ENCODE results near the gene CGB5. TPM values are rescaled to one million over a fixed set of nuclear protein-coding genes. Genes with fewer than 3 reads are reported as not detected.

The CGB5 gene
- 0.90 to 1.4 TPM (median 1.1 TPM) in 5 replicates for total RNA-seq (2022; extraction: Qiagen RNA extraction; ENCODE audit: low read depth)

DNA sequence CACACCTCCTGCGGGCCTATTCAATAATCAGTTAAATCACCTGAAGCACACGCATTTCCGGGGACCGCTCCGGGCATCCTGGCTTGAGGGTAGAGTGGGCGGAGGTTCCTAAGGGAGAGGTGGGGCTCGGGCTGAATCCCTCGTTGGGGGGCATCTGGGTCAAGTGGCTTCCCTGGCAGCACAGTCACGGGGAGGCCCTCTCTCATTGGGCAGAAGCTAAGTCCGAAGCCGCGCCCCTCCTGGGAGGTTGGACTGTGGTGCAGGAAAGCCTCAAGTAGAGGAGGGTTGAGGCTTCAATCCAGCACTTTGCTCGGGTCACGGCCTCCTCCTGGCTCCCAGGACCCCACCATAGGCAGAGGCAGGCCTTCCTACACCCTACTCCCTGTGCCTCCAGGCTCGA, at the start of gene CGB5:
Gene CGB5, plus strand, starts transcription at position 301 of the 400 bp plus-strand sequence. CDS start 362 bp downstream, outside the sequence.

DNA sequence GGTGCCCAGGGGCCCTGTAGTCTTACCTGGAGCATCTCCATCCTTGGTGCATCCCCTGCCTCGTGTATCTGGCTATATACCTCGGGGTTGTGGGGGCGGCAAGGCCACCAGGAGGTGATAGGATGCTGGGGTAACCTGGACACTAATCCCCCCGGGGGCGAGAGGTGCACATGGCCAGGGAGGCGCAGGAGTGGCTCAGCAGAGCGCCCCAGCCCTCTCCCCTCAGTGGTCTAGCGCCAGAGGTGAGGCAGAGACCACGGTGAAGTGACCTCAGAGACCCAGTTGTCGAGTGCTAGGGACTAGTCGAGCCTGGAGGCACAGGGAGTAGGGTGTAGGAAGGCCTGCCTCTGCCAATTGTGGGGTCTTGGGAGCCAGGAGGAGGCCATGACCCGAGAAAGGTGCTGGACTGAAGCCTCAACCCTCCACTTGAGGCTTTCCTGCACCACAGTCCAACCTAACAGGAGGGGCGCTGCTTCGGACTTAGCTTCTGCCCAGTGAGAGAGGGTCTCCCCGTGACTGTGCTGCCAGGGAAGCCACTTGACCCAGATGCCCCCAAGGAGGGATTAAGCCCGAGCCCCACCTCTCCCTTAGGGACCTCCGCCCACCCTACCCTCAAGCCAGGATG, 26.5 kb upstream of the CGB5 start, which contains the start of gene LHB:
Gene LHB, minus strand, starts transcription at position 51 of the 625 bp plus-strand sequence. Its CDS starts 10 bp downstream, at position 41.

DNA sequence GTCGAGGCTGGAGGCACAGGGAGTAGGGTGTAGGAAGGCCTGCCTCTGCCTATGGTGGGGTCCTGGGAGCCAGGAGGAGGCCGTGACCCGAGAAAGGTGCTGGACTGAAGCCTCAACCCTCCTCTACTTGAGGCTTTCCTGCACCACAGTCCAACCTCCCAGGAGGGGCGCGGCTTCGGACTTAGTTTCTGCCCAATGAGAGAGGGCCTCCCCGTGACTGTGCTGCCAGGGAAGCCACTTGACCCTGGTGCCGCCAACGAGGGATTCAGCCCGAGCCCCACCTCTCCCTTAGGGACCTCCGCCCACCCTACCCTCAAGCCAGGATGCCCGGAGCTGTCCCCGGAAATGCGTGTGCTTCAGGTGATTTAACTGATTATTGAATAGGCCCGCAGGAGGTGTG, 19.4 kb upstream of the CGB5 start, which contains the start of gene CGB3:
Gene CGB3, minus strand, starts transcription at position 101 of the 400 bp plus-strand sequence. CDS start 362 bp downstream, outside the sequence.

DNA sequence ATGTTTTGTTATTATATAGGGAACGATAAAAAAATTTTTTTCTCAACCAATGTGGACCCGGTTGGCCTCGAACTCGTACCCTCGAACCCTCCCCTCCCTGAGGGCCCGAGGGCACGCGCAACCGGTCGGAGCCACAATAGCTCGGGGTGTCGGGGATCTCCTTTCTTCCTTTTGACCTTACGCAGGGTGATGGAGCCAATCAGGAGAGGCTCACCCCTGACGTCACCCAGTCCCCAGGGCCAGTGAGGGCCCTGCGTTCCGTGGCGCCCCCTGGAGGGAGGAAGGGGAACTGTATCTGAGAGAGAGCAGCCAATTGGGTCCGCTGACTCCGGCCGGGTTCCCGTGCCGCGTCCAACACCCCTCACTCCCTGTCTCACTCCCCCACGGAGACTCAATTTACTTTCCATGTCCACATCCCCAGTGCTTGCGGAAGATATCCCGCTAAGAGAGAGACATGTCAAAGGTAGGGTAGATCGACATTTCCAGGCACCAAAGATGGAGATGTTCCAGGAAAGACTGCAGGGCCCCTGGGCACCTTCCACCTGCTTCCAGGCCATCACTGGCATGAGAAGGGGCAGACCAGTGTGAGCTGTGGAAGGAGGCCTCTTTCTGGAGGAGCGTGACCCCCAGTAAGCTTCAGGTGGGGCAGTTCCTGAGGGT, 11.9 kb upstream of the CGB5 start, which contains the start of gene CGB2:
Gene CGB2, plus strand, starts transcription at position 249 of the 660 bp plus-strand sequence. Its CDS starts 206 bp downstream, at position 455.

DNA sequence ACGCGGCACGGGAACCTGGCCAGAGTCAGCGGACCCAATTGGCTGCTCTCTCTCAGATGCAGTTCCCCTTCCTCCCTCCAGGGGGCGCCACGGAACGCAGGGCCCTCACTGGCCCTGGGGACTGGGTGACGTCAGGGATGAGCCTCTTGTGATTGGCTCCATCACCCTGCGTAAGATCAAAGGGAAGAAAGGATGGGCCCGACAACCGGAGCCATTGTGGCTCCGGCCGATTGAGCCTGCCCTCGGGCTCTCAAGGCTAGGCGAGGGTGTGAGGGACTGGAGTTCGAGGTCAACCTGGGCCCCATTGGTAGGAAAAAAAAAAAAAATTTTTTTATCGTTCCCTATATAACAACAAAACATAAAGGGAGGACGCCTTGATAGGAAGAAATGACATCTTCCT, 6.8 kb upstream of the CGB5 start, which contains the start of gene CGB1:
Gene CGB1, minus strand, starts transcription at position 81 of the 400 bp plus-strand sequence. CDS start 184 bp downstream, outside the sequence.

DNA sequence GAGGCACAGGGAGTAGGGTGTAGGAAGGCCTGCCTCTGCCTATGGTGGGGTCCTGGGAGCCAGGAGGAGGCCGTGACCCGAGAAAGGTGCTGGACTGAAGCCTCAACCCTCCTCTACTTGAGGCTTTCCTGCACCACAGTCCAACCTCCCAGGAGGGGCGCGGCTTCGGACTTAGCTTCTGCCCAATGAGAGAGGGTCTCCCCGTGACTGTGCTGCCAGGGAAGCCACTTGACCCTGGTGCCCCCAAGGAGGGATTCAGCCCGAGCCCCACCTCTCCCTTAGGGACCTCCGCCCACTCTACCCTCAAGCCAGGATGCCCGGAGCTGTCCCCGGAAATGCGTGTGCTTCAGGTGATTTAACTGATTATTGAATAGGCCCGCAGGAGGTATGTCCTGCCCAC, 5.4 kb downstream of the CGB5 start, which contains the start of gene CGB8:
Gene CGB8, minus strand, starts transcription at position 101 of the 400 bp plus-strand sequence. CDS start 372 bp downstream, outside the sequence.

DNA sequence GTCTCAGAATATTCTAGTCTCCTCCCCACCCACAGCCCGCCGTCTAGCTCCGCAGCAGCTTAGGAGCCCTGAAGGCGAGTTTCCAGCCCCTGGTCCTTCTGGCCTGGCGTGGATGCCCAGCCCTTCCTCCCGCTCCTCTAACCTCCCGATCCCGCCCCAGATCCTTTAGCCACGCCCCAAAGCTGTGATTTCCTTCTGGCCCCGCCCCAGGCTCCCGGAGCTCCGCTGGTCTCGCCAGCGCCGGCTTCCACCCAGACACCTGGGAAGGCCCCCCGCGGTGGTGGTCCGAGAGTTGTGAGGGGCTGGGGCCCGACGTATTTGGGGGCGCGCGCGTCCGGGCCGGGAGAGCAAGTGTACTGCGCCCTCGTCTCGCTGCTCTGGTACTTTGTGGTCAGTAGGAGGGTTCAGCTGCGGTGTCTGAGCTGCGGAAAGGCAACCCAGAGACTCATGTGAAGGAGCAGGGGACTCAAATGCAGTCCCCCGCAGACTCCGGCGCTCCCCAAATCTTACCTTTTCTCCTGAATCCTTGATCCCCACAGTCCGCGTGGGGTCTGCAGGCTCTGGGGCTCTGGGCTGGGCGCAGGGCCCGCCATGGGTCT, 14.1 kb downstream of the CGB5 start, which contains the start of gene CGB7:
Gene CGB7, minus strand, starts transcription at position 114 of the 599 bp plus-strand sequence. CDS start 2,374 bp downstream, outside the sequence.

DNA sequence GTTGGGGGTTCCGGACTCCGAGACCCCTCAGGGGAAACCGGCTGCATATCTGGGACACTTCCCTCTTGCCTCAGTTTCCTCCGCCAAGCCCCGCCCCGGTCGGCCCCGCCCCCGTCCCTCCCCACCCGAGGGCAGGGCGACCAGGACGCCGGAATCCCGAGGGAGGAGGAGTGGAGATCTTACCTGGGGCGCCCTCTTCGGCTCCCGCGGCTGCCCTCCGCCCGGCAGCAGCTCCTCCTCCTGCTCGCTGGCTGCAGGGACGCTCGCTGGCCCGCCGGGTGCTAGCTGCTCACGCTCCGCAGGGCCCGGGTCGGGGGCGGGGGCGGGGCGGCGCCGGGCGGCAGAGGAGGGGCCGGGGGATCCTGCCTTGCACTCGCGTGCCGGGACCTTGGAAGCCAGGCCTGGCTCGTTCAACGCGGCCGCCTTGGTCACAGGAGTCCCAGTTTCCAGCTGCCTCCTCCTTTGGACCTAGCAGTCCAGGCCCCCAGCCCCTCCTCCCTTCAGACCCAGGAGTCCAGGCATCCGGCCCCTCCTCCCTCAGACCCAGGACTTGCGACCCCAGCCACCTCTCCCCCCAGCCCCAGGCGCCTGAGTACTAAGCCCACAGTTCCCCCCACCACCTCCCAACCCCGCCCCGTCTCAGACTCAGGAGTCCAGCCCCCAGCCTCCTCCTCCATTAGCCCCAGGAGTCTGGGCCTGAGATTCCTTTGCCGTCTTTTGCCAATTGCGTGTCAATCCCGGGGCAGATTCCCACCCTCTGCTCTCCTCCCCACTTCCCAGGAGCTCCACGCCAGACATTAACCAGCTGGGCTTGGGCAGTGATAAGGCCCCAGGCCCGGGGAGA, 21.3 kb downstream of the CGB5 start, which contains the start of gene NTF4:
Gene NTF4, minus strand, starts transcription at position 51 of the 844 bp plus-strand sequence. CDS start 2,821 bp downstream, outside the sequence.

DNA sequence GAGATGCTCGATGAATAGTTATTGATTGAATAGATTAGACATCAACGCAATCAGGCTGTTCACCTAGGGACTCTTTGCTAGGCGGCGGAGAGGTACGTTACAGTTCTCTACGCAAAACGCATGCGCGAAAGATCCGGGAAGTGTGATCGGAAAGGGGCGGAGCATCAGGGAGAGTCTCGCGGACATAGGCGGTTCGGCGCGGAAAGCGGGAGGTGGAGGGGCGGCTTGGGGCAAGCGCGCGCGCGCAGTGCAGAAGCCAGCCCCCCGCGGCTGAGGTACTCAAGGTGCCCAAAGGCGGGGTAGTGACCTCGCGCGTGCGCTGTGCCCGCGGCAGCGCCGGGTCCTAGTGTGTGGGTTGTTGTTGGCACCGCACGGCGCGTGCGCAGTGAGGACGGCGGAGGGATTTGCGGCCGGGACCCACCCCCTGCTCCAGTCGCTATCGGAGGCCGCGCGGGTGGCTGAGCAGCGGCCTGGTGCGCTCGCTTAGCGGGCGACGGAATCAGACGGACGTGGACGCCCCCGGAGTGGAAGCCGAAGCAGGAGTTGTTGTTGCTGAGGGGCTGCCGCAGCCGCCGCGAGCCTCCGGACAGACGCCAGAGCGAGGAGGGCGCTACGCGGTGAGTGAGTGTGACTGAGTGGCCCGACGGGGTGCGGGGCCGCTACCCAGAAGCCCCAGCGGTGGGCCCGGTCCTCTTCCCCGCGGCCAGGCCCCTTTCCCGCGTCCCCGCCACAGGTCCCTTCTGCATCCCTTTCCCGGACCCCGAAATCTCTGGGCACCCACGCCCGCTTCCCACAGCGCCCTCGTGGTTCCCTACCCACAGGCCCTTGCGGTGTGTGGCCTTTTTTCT, 41.6 kb downstream of the CGB5 start, which contains the start of gene SNRNP70:
Gene SNRNP70, plus strand, starts transcription at position 432 of the 848 bp plus-strand sequence. CDS start 964 bp downstream, outside the sequence.

Other genes starting within 250 kb of the CGB5 start
- gene BCAT2, start 232.8 kb upstream of the CGB5 start, total RNA-seq (2022; extraction: Qiagen RNA extraction; ENCODE audit: low read depth): 47.2 to 60.5 TPM (median 56.7 TPM) in 5 replicates
- gene HSD17B14, start 207.4 kb upstream of the CGB5 start, total RNA-seq (2022; extraction: Qiagen RNA extraction; ENCODE audit: low read depth): 13.4 to 17.0 TPM (median 14.8 TPM) in 5 replicates
- 1.5 to 3.0 TPM (median 2.4 TPM) in 5 replicates for gene PLEKHA4, start 175.2 kb upstream of the CGB5 start, total RNA-seq (2022; extraction: Qiagen RNA extraction; ENCODE audit: low read depth)
- gene PPP1R15A, start 171.4 kb upstream of the CGB5 start, total RNA-seq (2022; extraction: Qiagen RNA extraction; ENCODE audit: low read depth): 98.8 to 159 TPM (median 116 TPM) in 5 replicates
- gene TULP2, start 145.1 kb upstream of the CGB5 start, total RNA-seq (2022; extraction: Qiagen RNA extraction; ENCODE audit: low read depth): not detected in 5 replicates
- 180 to 229 TPM (median 200 TPM) in 5 replicates for gene NUCB1, start 143.5 kb upstream of the CGB5 start, total RNA-seq (2022; extraction: Qiagen RNA extraction; ENCODE audit: low read depth)
- 1.1 to 2.1 TPM (median 1.5 TPM) in 5 replicates for gene DHDH, start 110.1 kb upstream of the CGB5 start, total RNA-seq (2022; extraction: Qiagen RNA extraction; ENCODE audit: low read depth)
- 272 to 404 TPM (median 350 TPM) in 5 replicates for gene BAX, start 89.0 kb upstream of the CGB5 start, total RNA-seq (2022; extraction: Qiagen RNA extraction; ENCODE audit: low read depth)
- 18,656 to 25,483 TPM (median 19,849 TPM) in 5 replicates for gene FTL, start 78.5 kb upstream of the CGB5 start, total RNA-seq (2022; extraction: Qiagen RNA extraction; ENCODE audit: low read depth)
- gene GYS1, start 50.5 kb upstream of the CGB5 start, total RNA-seq (2022; extraction: Qiagen RNA extraction; ENCODE audit: low read depth): 16.4 to 21.4 TPM (median 17.5 TPM) in 5 replicates
- 230 to 241 TPM (median 232 TPM) in 5 replicates for gene RUVBL2, start 50.0 kb upstream of the CGB5 start, total RNA-seq (2022; extraction: Qiagen RNA extraction; ENCODE audit: low read depth)
- gene LHB, start 26.8 kb upstream of the CGB5 start, total RNA-seq (2022; extraction: Qiagen RNA extraction; ENCODE audit: low read depth): not detected in 5 replicates
- gene CGB3, start 19.5 kb upstream of the CGB5 start, total RNA-seq (2022; extraction: Qiagen RNA extraction; ENCODE audit: low read depth): 0.38 TPM in 1 of 5 replicates, not detected in the others
- gene CGB2, start 12.0 kb upstream of the CGB5 start, total RNA-seq (2022; extraction: Qiagen RNA extraction; ENCODE audit: low read depth): 0.54 to 0.67 TPM in 2 of 5 replicates, not detected in the others
- not detected in 5 replicates for gene CGB1, start 7.0 kb upstream of the CGB5 start, total RNA-seq (2022; extraction: Qiagen RNA extraction; ENCODE audit: low read depth)
- 3.3 to 5.1 TPM (median 4.0 TPM) in 5 replicates for gene CGB8, start 5.3 kb downstream of the CGB5 start, total RNA-seq (2022; extraction: Qiagen RNA extraction; ENCODE audit: low read depth)
- 0.16 to 0.82 TPM (median 0.61 TPM) in 5 replicates for gene CGB7, start 13.9 kb downstream of the CGB5 start, total RNA-seq (2022; extraction: Qiagen RNA extraction; ENCODE audit: low read depth)
- 0.17 to 0.65 TPM (median 0.29 TPM) in 5 replicates for gene NTF4, start 21.0 kb downstream of the CGB5 start, total RNA-seq (2022; extraction: Qiagen RNA extraction; ENCODE audit: low read depth)
- gene KCNA7, start 28.9 kb downstream of the CGB5 start, total RNA-seq (2022; extraction: Qiagen RNA extraction; ENCODE audit: low read depth): not detected in 5 replicates
- 293 to 368 TPM (median 338 TPM) in 5 replicates for gene SNRNP70, start 41.6 kb downstream of the CGB5 start, total RNA-seq (2022; extraction: Qiagen RNA extraction; ENCODE audit: low read depth)
- gene LIN7B, start 70.5 kb downstream of the CGB5 start, total RNA-seq (2022; extraction: Qiagen RNA extraction; ENCODE audit: low read depth): 3.7 to 7.7 TPM (median 5.3 TPM) in 5 replicates
- gene C19orf73, start 75.3 kb downstream of the CGB5 start, total RNA-seq (2022; extraction: Qiagen RNA extraction; ENCODE audit: low read depth): 0.93 to 3.1 TPM (median 2.2 TPM) in 5 replicates
- 5.5 to 8.9 TPM (median 7.7 TPM) in 5 replicates for gene PPFIA3, start 75.7 kb downstream of the CGB5 start, total RNA-seq (2022; extraction: Qiagen RNA extraction; ENCODE audit: low read depth)
- not detected in 5 replicates for gene HRC, start 111.5 kb downstream of the CGB5 start, total RNA-seq (2022; extraction: Qiagen RNA extraction; ENCODE audit: low read depth)
- 6.4 to 10.4 TPM (median 9.5 TPM) in 5 replicates for gene TRPM4, start 113.9 kb downstream of the CGB5 start, total RNA-seq (2022; extraction: Qiagen RNA extraction; ENCODE audit: low read depth)

All from A549 treated with RU486 at 1 μM for 4 hours (cell line).